ENCODE results near the gene RAI1. TPM values are rescaled to one million over a fixed set of nuclear protein-coding genes. Genes with fewer than 3 reads are reported as not detected.

Gene RAI1
- total and polyA plus RNA-seq, 2 of the 8 experiments (the other 6 are each of a cell fraction or from before 2014, with no cell fraction given), result 0.39 to 1.2 TPM

- peaks cover 7% of the 10 kb centered on the region; the same call in 1 of the 2 replicates for H3K79me1 ChIP-seq (ENCODE audit: low read depth, low read length)
- H2BK12ac ChIP-seq (ENCODE audit: low read depth, low read length), result peak overlapping the region; percentile 99
- H3K36me3 ChIP-seq (ENCODE audit: control insufficient read depth in 2 of 4, insufficient read depth in 4 of 4, low read length in 3 of 4), result peaks cover 0 to 2% (median 0%) of the 10 kb centered on the region in 4 experiments; a peak in 1 of 8 replicates
- H3K23ac ChIP-seq (ENCODE audit: insufficient read length), result no peak overlapping the region
- H3K79me2 ChIP-seq (ENCODE audit: control insufficient read depth in 1 of 2, insufficient read depth in 2 of 2, low read length in 2 of 2), result peaks cover 23 to 27% of the 10 kb centered on the region in 2 experiments
- FAIRE-seq (no peak), DNase-seq (ENCODE audit: low read depth in 1 of 2, low spot score in 2 of 2) (peak in 1 of 2 experiments; percentile 72)
- H4K5ac ChIP-seq (ENCODE audit: insufficient read length, low read depth, low read length), result peak overlapping the region; percentile 44
- H2BK20ac ChIP-seq (ENCODE audit: low read length), result peak overlapping the region; percentile 98
- peak overlapping the region; percentile 39 for H2BK120ac ChIP-seq (replicated peaks; ENCODE audit: low read depth, low read length)
- peak overlapping the region; percentile 92 for H2BK15ac ChIP-seq (ENCODE audit: low read length)
- H3K9me3 ChIP-seq (ENCODE audit: insufficient read depth in 2 of 2, low read depth in 1 of 2, low read length in 1 of 2), result no peaks in the 10 kb centered on the region
- H3K4me3 ChIP-seq (ENCODE audit: extremely low read depth in 1 of 4, insufficient read depth in 2 of 4, low read depth in 3 of 4, low read length in 4 of 4), result peak overlapping the region in 3 of 4 experiments; percentile 9 to 81 (median 23); a peak in 4 of 8 replicates
- H3K9ac ChIP-seq (replicated peaks in 1 of 4; ENCODE audit: extremely low read depth in 1 of 4, low read depth in 3 of 4, low read length in 3 of 4), result peak overlapping the region in 3 of 4 experiments; percentile 13 to 99 (median 99); a peak in 5 of 7 replicates
- H2AK5ac ChIP-seq (ENCODE audit: low read depth, low read length), result peak overlapping the region; percentile 99
- H3K18ac ChIP-seq (ENCODE audit: extremely low read depth, low read length), result peak overlapping the region; percentile 94
- WGBS, 2 experiments (ENCODE audit: extremely low coverage in 1 of 2, insufficient coverage in 1 of 2, insufficient read length in 1 of 2, insufficient replicate concordance in 2 of 2, low coverage in 1 of 2, low lambda C conversion rate in 2 of 2, missing lambda C conversion rate in 1 of 2), result 63% methylated on average over 11 of the region's 11 CpGs; no CpG with 5 or more reads in 1 of the 2 experiments
- peaks cover 15% of the 10 kb centered on the region for H3K23me2 ChIP-seq (ENCODE audit: low read depth, low read length)
- peak overlapping the region; percentile 53 to 86 for H3K4me2 ChIP-seq (ENCODE audit: insufficient read depth in 1 of 2, low read depth in 2 of 2, low read length in 2 of 2)
- no peak overlapping the region for H3K14ac ChIP-seq (ENCODE audit: insufficient read length)
- POLR2A ChIA-PET (ENCODE audit: partially characterized antibody), result interaction anchor here (0.6 to 18.4 kb wide), 21 partner anchors 7 to 315 kb away, joined by 3 to 532 read pairs (median 5); partner anchors contain the start of genes DRC3 and TOM1L2
- H4K20me1 ChIP-seq (replicated peaks in 1 of 2; ENCODE audit: control insufficient read depth in 1 of 2, insufficient read depth in 2 of 2, low read length in 2 of 2), result peaks cover 12% of the 10 kb centered on the region in 2 experiments
- H3K27me3 ChIP-seq (replicated peaks in 1 of 4; ENCODE audit: control insufficient read depth in 3 of 4, extremely low read depth in 1 of 4, insufficient read depth in 3 of 4, low read length in 3 of 4), result no peaks in the 10 kb centered on the region; a peak in 1 of 7 replicates
- CTCF ChIA-PET (ENCODE audit: partially characterized antibody), result interaction anchor here (0.6 to 6.6 kb wide), 15 partner anchors 10 to 196 kb away, joined by 3 to 66 read pairs (median 4); no protein-coding TSS in a partner anchor
- peak overlapping the region; percentile 70 for H3K56ac ChIP-seq (replicated peaks; ENCODE audit: insufficient read length, low read depth, low read length)
- peak overlapping the region; percentile 92 for H4K91ac ChIP-seq (replicated peaks; ENCODE audit: insufficient read length, low read length)
- H3K27ac ChIP-seq (ENCODE audit: low read depth, low read length), result peak overlapping the region; percentile 78
- peak overlapping the region; percentile 72 for H3K4ac ChIP-seq (replicated peaks; ENCODE audit: insufficient read length, low read depth, low read length)
- peak overlapping the region; percentile 95 for H4K8ac ChIP-seq (ENCODE audit: extremely low read depth, insufficient read depth, low read length)
- peak overlapping the region; percentile 99 for H2BK5ac ChIP-seq (ENCODE audit: low read depth, low read length)
- no peak overlapping the region for H2AFZ ChIP-seq (ENCODE audit: low read length)
- H3K4me1 ChIP-seq (replicated peaks in 1 of 4; ENCODE audit: control insufficient read depth in 3 of 4, insufficient read depth in 4 of 4, low read length in 3 of 4), result peaks cover 19 to 48% (median 39%) of the 10 kb centered on the region in 4 experiments
- no peak for TF ChIP-seq ATF2 (IDR thresholded peaks at IDR 0.05; ENCODE audit: low read length)
- peak; percentile 91 for TF ChIP-seq ASH2L (IDR thresholded peaks at IDR 0.05; ENCODE audit: low read length)
- peak; percentile 55 for TF ChIP-seq SP1 (IDR thresholded peaks at IDR 0.05; ENCODE audit: low read depth, low read length)
- peak; percentile 44; the same call in 1 of the 2 replicates for TF ChIP-seq RBBP5 (IDR thresholded peaks at IDR 0.05; ENCODE audit: borderline replicate concordance, low read depth, low read length)
- TF ChIP-seq KDM1A (IDR thresholded peaks at IDR 0.05; ENCODE audit: borderline replicate concordance, low read length), result peak; percentile 88; the same call in 1 of the 2 replicates
- no peak; the same call in 1 of the 2 replicates for TF ChIP-seq CHD2 (IDR thresholded peaks at IDR 0.05; ENCODE audit: low read length)
- TF ChIP-seq POLR2AphosphoS5 (IDR thresholded peaks at IDR 0.05; ENCODE audit: low read depth, low read length), result peak; percentile 58; the same call in 1 of the 2 replicates
- no peak for TF ChIP-seq RXRA (IDR thresholded peaks at IDR 0.05; ENCODE audit: insufficient read depth, low read depth, low read length)
These were observed 157.0 kb downstream of the RAI1 start for GRCh38 chr17:17837966-17838962.

All from H1 (cell line).